Esophagus (tissue), 2 donors: Measurements from ENCODE around the gene KRT85. TPM values are rescaled to one million over a fixed set of nuclear protein-coding genes. Genes with fewer than 3 reads are reported as not detected.
A peak's percentile ranks its signal among the peaks of the same experiment; 100 is the strongest.
"Not testable (repeated sequence)": the region's sequence is repeated elsewhere in the genome, so short reads cannot be mapped to it uniquely, and the experiment has no call there.

Source experiments
- H3K27ac ChIP-seq, 2 donors: one replicate each; pipeline ENCODE4 v1.5.1; 2013; ENCODE audit warnings: low read depth in 2 of 2, mild to moderate bottlenecking in 2 of 2, inconsistent platforms in 1 of 2, low read length in 1 of 2, moderate library complexity in 1 of 2
- H3K27me3 ChIP-seq, 2 donors: one replicate each; pipeline ENCODE4 v1.6.1; 2013; ENCODE audit warnings: low read length in 2 of 2, control low read depth in 1 of 2, mild to moderate bottlenecking in 1 of 2; ENCODE audit not compliant: insufficient read depth in 2 of 2, control insufficient read depth in 1 of 2
- H3K36me3 ChIP-seq, 2 donors: one replicate each; pipeline ENCODE4 v1.6.1; 2013; ENCODE audit warnings: low read length in 1 of 2; ENCODE audit not compliant: control insufficient read depth in 2 of 2, insufficient read depth in 2 of 2
- H3K4me1 ChIP-seq, 2 donors: one replicate each; pipeline ENCODE4 v1.6.1; 2013; ENCODE audit warnings: low read length in 1 of 2; ENCODE audit not compliant: control insufficient read depth in 2 of 2, insufficient read depth in 2 of 2
- H3K4me3 ChIP-seq, 2 donors: one replicate each; pipeline ENCODE4 v1.5.1; 2013; ENCODE audit warnings: low read length in 2 of 2, mild to moderate bottlenecking in 2 of 2, low read depth in 1 of 2, moderate library complexity in 1 of 2
- H3K9me3 ChIP-seq, 2 donors: one replicate each; pipeline ENCODE4 v1.6.1; 2013; ENCODE audit warnings: mild to moderate bottlenecking in 2 of 2, low read depth in 1 of 2, low read length in 1 of 2, moderate library complexity in 1 of 2; ENCODE audit not compliant: control insufficient read depth in 2 of 2, insufficient read depth in 1 of 2
- WGBS, 2 donors: extraction: QIAGEN DNeasy Blood & Tissue Kit; methylation state at CpG; one replicate each; pipeline ENCODE4 v1.1.7; 2013; 5-methylcytosine and 5-hydroxymethylcytosine counted together
- polyA plus RNA-seq, 2 donors: library from polyadenylated mRNA; stranded (reverse); fragments of 200-250 nt; gene quantifications; one replicate each; pipeline ENCODE4 v1.2.3, GENCODE V29; 2013
- donor health status: healthy with polysubstance abuse.
- donor health status: Bipolar disorder and iron deficiency.

Gene KRT85
- polyA plus RNA-seq: not detected

- H3K9me3 ChIP-seq: no peaks in the 10 kb centered on the region
- H3K4me1 ChIP-seq: peaks cover 3% of the 10 kb centered on the region in 2 donors
- H3K27me3 ChIP-seq: no peaks in the 10 kb centered on the region
- no peak within 1 kb of the TSS for H3K27ac ChIP-seq
- WGBS, 2 donors: 88 to 90% methylated on average over 40 to 42 of the region's 42 CpGs
- H3K4me3 ChIP-seq: no peak within 1 kb of the TSS
- H3K36me3 ChIP-seq: no peaks in the 10 kb centered on the region
These were observed at the start of gene KRT85 for GRCh38 chr12:52366738-52367485. TSS of gene KRT85 (minus strand) at chr12:52367481. CDS start at chr12:52367405, 76 bp downstream.

- WGBS, 2 donors: 75 to 78% methylated on average over 1 of the region's 1 CpG
- H3K36me3 ChIP-seq: no peaks in the 10 kb centered on the region
- no peak overlapping the region for H3K27ac ChIP-seq
- peaks cover 0 to 10% of the 10 kb centered on the region in 2 donors for H3K4me1 ChIP-seq
- H3K27me3 ChIP-seq: no peaks in the 10 kb centered on the region
- H3K9me3 ChIP-seq: no peaks in the 10 kb centered on the region
- no peak overlapping the region for H3K4me3 ChIP-seq
These were observed 49.5 kb upstream of the KRT85 start for GRCh38 chr12:52416795-52417194.

DNA sequence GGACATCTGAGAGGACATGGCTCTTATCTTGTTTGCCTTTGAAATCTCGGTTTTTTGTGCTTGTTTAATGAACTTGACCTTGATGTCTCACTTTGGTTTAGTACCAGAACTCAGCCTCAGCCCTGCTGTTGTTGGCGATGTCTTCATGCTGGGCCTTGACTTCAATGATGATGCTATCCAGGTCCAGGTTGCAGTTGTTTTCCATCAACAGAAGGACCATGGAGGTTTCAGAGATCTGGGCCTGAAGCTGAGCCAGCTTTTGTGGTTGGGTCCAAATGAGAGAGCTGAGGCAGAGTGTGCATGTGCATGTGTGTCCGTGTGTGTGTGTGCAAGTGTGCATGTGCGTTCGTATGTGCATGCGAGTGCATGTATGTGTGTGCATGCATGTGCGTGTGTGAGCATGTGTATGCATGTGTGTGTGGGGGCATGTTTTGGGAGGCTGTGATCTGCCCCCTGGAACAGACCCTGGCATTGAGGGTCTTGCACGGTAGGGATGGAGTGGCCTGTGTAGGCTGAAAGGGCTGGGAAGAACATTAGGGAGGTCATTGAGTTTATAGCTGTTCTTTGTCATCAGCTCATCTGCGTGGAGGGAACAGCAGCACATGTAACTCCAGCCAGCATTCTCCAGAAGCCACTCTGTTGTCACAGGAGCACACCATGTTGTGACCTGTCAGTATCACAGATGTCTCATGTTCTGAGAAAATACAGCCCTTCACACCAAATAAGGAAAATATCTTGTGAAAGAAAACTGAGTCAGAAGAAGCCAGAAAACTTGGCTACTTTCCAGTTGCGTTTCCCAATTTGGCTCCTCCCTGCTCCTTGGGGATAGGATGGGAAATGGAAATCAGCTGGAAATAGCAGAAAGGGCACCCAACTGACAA lies 48.8 kb upstream of the KRT85 start:
- no peak overlapping the region for H3K4me3 ChIP-seq
- no peaks in the 10 kb centered on the region for H3K27me3 ChIP-seq
- no peaks in the 10 kb centered on the region for H3K9me3 ChIP-seq
- no peaks in the 10 kb centered on the region for H3K36me3 ChIP-seq
- H3K27ac ChIP-seq: peak overlapping the region in 1 of 2 donors; percentile 27
- 62 to 66% methylated on average over 10 of the region's 10 CpGs for WGBS, 2 donors
- peaks cover 0 to 12% of the 10 kb centered on the region in 2 donors for H3K4me1 ChIP-seq

GRCh38 chr12:52414936-52415335 lies 47.7 kb upstream of the KRT85 start:
- Histone ChIP-seq H3K4me3 (no peak overlapping the region), H3K27ac (no peak overlapping the region), H3K36me3 (no peaks in the 10 kb centered on the region), H3K27me3 (no peaks in the 10 kb centered on the region), H3K9me3 (no peaks in the 10 kb centered on the region), H3K4me1 (peaks cover 0 to 12% of the 10 kb centered on the region in 2 donors)
- WGBS, 2 donors: 79 to 84% methylated on average over 5 of the region's 5 CpGs

DNA sequence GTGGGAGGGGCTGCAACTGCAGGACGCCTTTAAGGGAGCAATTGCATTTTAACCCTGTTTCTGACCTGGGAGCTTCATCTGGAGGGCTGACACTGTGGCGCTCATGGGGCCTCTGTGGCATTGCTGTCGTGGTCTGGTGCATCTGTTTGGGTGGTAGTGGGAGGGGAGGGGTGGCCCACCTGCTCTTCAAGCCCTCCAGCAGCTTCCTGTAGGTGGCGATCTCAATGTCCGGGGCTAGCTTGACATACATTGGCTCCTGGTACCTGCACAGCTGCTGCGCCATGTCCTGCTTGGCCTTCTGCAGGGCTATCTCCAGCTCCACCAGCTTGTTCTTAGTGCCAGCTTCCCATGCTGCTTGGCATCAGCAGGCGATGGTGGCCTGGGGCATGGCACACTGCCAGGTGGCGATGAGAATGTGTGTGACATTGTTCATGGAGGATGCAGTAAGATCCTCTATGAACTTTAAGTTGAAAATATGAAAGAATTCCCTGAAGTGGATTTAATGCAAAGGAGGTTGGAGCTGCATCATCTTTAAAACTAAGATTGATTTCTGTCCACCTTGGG lies 46.6 kb upstream of the KRT85 start:
- 66 to 74% methylated on average over 8 of the region's 8 CpGs for WGBS, 2 donors
- no peak overlapping the region for H3K27ac ChIP-seq
- H3K4me1 ChIP-seq: peaks cover 0 to 12% of the 10 kb centered on the region in 2 donors
- H3K36me3 ChIP-seq: no peaks in the 10 kb centered on the region
- H3K4me3 ChIP-seq: no peak overlapping the region
- H3K9me3 ChIP-seq: no peaks in the 10 kb centered on the region
- H3K27me3 ChIP-seq: no peaks in the 10 kb centered on the region

DNA sequence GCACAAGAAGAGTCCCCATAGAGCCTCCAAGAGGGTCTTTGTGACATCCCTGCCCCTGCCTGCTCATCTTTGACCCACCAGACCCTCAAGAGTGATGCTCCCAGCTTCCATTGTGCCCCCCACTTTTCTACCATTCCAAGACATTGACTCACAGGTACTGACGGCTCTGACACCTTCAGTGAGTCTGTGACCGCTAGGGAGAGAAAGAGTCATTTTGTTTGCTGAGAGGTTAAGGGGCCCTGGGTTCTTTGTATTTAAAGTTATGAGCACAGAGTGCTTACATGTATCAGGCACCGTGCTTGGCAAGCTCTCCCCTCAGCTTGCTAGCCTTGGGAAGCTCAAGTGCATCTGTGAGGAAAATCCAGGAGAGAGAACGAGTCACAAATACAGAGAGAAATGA lies 45.9 kb upstream of the KRT85 start:
- Histone ChIP-seq H3K27me3 (no peaks in the 10 kb centered on the region), H3K4me3 (no peak overlapping the region), H3K36me3 (no peaks in the 10 kb centered on the region), H3K27ac (no peak overlapping the region), H3K4me1 (peaks cover 0 to 12% of the 10 kb centered on the region in 2 donors), H3K9me3 (no peaks in the 10 kb centered on the region)
- WGBS, 2 donors: 44 to 55% methylated on average over 4 of the region's 4 CpGs

- no peaks in the 10 kb centered on the region for H3K36me3 ChIP-seq
- no peak overlapping the region for H3K27ac ChIP-seq
- peaks cover 0 to 12% of the 10 kb centered on the region in 2 donors for H3K4me1 ChIP-seq
- 79 to 86% methylated on average over 10 of the region's 10 CpGs for WGBS, 2 donors
- H3K27me3 ChIP-seq: no peaks in the 10 kb centered on the region
- no peak overlapping the region for H3K4me3 ChIP-seq
- H3K9me3 ChIP-seq: no peaks in the 10 kb centered on the region
These were observed 44.5 kb upstream of the KRT85 start for GRCh38 chr12:52411815-52412214.

- H3K36me3 ChIP-seq, H3K9me3 ChIP-seq, H3K4me3 ChIP-seq, H3K27me3 ChIP-seq, H3K4me1 ChIP-seq, H3K27ac ChIP-seq: not testable (repeated sequence)
- no CpG with 5 or more reads among the region's 1 CpG for WGBS, 2 donors
These were observed 43.4 kb upstream of the KRT85 start for GRCh38 chr12:52410589-52411248.

DNA sequence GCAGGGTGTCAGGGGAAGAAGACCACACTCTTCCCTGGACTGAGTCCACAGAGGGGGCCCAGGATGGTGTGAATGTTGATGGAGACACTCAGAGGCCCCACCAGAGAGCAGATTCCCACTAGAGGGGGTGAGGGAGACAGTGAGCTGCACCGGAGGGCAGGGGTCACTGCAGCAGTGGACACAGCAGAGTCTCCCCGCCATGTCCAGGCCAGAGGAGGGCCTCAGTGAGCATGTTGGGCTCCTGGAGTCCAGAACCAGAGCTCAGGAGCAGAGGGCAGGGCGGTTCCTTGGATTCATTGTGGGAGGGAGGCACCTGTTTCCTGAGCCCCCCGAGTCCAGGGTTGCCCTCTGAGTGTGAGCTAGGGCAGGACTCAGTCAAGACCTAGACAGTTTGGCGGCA lies 40.6 kb upstream of the KRT85 start:
- peaks cover 0 to 4% of the 10 kb centered on the region in 2 donors for H3K4me1 ChIP-seq
- WGBS, 2 donors: 88 to 93% methylated on average over 5 of the region's 5 CpGs
- H3K27me3 ChIP-seq: no peaks in the 10 kb centered on the region
- no peak overlapping the region for H3K27ac ChIP-seq
- H3K9me3 ChIP-seq: no peaks in the 10 kb centered on the region
- H3K4me3 ChIP-seq: no peak overlapping the region
- no peaks in the 10 kb centered on the region for H3K36me3 ChIP-seq
